Lower leg skin (tissue), 3 donors: ENCODE data around the gene CLEC16A.

ENCODE experiments used
- POLR2A ChIP-seq, 2 donors: fragments of 450-650 bp; IDR thresholded peaks; one replicate each; pipeline ENCODE4 v1.6.1; 2016 to 2017; ENCODE audit warnings: antibody characterized with exemption in 2 of 2, mild to moderate bottlenecking in 1 of 2, moderate library complexity in 1 of 2
- TF ChIP-seq, protein P1 (sequence below), 3 donors: fragments of 450-650 bp; IDR thresholded peaks; one replicate each; pipeline ENCODE4 v1.5.1; 2016; ENCODE audit warnings: antibody characterized with exemption in 3 of 3, mild to moderate bottlenecking in 3 of 3, moderate library complexity in 2 of 3

DNA sequence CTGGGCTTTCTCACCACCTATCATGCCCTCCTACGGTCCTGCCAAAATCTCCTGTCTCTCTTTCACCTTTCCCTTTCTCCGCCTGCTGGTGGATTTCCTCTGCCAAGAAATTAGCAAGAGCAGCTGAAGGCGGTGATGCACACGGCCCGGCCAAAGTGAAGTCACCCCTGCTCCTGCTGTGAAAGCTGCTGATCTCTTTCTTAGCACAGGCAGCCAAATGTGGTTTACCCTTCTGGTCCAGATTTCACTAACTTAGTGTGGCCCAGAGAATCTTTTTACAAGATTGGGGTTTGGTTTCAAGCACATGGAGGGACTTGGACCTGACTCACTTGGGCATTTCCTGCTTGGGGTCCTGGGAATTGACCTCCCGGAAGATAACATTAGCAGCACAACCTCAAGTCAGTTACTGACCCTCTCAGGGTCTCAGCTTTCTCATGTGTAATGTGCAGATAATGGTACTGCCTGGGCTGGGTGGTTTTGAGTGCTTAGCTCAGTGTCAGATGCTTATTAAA, 155.9 kb downstream of the CLEC16A start:
- TF ChIP-seq, protein P1, sequence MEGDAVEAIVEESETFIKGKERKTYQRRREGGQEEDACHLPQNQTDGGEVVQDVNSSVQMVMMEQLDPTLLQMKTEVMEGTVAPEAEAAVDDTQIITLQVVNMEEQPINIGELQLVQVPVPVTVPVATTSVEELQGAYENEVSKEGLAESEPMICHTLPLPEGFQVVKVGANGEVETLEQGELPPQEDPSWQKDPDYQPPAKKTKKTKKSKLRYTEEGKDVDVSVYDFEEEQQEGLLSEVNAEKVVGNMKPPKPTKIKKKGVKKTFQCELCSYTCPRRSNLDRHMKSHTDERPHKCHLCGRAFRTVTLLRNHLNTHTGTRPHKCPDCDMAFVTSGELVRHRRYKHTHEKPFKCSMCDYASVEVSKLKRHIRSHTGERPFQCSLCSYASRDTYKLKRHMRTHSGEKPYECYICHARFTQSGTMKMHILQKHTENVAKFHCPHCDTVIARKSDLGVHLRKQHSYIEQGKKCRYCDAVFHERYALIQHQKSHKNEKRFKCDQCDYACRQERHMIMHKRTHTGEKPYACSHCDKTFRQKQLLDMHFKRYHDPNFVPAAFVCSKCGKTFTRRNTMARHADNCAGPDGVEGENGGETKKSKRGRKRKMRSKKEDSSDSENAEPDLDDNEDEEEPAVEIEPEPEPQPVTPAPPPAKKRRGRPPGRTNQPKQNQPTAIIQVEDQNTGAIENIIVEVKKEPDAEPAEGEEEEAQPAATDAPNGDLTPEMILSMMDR (IDR thresholded peaks at IDR 0.05): no peak
- no peak for TF ChIP-seq POLR2A (IDR thresholded peaks at IDR 0.05)
